Keratinocyte (primary cell): ENCODE results near the gene MNAT1. TPM values are rescaled to one million over a fixed set of nuclear protein-coding genes. Genes with fewer than 3 reads are reported as not detected.

ENCODE experiments used
- DNase-seq: peaks from one replicate; pipeline ENCODE4 v3.0.0-alpha.2; 2011; ENCODE audit warnings: low read depth, missing footprints, low spot score
- FAIRE-seq: peaks from 2 replicates; lab custom pipeline; 2011; peaks lifted over from hg19 to GRCh38; lab: Jason Lieb, UNC
- H2AFZ ChIP-seq: 2 replicates; pipeline ENCODE4 v1.6.0; 2012; ENCODE audit warnings: low read length, control low read depth, inconsistent platforms; ENCODE audit not compliant: control insufficient read depth
- H3K27ac ChIP-seq: 2 replicates; pipeline ENCODE4 v1.5.1; 2011; ENCODE audit warnings: low read length; ENCODE audit not compliant: control insufficient read depth, insufficient read depth
- H3K27me3 ChIP-seq: 3 replicates; pipeline ENCODE4 v1.6.0; 2011; ENCODE audit warnings: low read length; ENCODE audit not compliant: control insufficient read depth, insufficient read depth; ENCODE audit errors: extremely low read depth
- H3K36me3 ChIP-seq, 2 experiments: 2 replicates in 1 of 2; 3 replicates in 1 of 2; pipeline ENCODE4 v1.5.1; 2011; ENCODE audit warnings: low read length in 2 of 2, mild to moderate bottlenecking in 1 of 2; ENCODE audit not compliant: control insufficient read depth in 2 of 2, insufficient read depth in 2 of 2; ENCODE audit errors: extremely low read depth in 1 of 2
- H3K4me1 ChIP-seq: 3 replicates; pipeline ENCODE4 v1.5.1; 2011; ENCODE audit warnings: low read length; ENCODE audit not compliant: control insufficient read depth, insufficient read depth; ENCODE audit errors: extremely low read depth
- H3K4me2 ChIP-seq: 3 replicates; pipeline ENCODE4 v1.6.0; 2011; ENCODE audit warnings: low read depth, low read length; ENCODE audit not compliant: control insufficient read depth, insufficient read depth; ENCODE audit errors: extremely low read depth
- H3K4me3 ChIP-seq, 3 experiments: fragments of 200-600 bp in 1 of 3; sonication (generic) in 1 of 3; 2 replicates in 2 of 3; 3 replicates in 1 of 3; pipeline ENCODE4 v1.5.1; 2011 to 2016; ENCODE audit warnings: low read length in 3 of 3, mild to moderate bottlenecking in 3 of 3, control low read depth in 2 of 3, inconsistent platforms in 1 of 3, low read depth in 1 of 3, mixed read lengths in 1 of 3, mixed run types in 1 of 3, moderate library complexity in 1 of 3; ENCODE audit not compliant: control insufficient read depth in 2 of 3, insufficient read depth in 2 of 3; ENCODE audit errors: extremely low read depth in 1 of 3
- H3K79me2 ChIP-seq: 2 replicates; pipeline ENCODE4 v1.6.0; 2012; ENCODE audit warnings: low read length; ENCODE audit not compliant: control insufficient read depth, insufficient read depth
- H3K9ac ChIP-seq: 3 replicates; pipeline ENCODE4 v1.6.0; 2011; ENCODE audit warnings: low read length; ENCODE audit not compliant: control insufficient read depth, insufficient read depth; ENCODE audit errors: extremely low read depth
- H3K9me1 ChIP-seq: 3 replicates; pipeline ENCODE4 v1.6.0; 2011; ENCODE audit warnings: low read length; ENCODE audit not compliant: control insufficient read depth, insufficient read depth; ENCODE audit errors: extremely low read depth
- H3K9me3 ChIP-seq: 2 replicates; pipeline ENCODE4 v1.5.1; 2012; ENCODE audit warnings: low read depth, low read length; ENCODE audit not compliant: control insufficient read depth
- H4K20me1 ChIP-seq: 3 replicates; pipeline ENCODE4 v1.6.0; 2011; ENCODE audit warnings: low read length; ENCODE audit not compliant: control insufficient read depth, insufficient read depth; ENCODE audit errors: extremely low read depth
- EZH2 ChIP-seq: IDR thresholded peaks from one replicate; pipeline ENCODE4 v1.6.1; 2012; ENCODE audit warnings: inconsistent platforms, mild to moderate bottlenecking, low read length, moderate library complexity
- dilution Hi-C: fragments of 300-500 bp; cut with MboI; formaldehyde crosslinking; loops from one replicate; pipeline ENCODE4 v1.7.0; 2020; ENCODE audit warnings: low sequenced_read_pairs; ENCODE audit not compliant: extremely low pct_ligation_motif_present
- polyA plus RNA-seq, 5 experiments: library from polyadenylated mRNA; depleted of rRNA in 3 of 5; stranded (reverse) in 3 of 5; stranded (forward) in 1 of 5; unstranded in 1 of 5; fragments of >200 nt; gene quantifications; 1 replicate in 1 of 5; 2 replicates in 3 of 5; 3 replicates in 1 of 5; pipeline versions ENCODE4 v1.2.1 to v1.2.3, GENCODE V29; 2011 to 2012; ENCODE audit warnings: missing spikeins in 2 of 5, low read depth in 1 of 5, low replicate concordance in 1 of 5
- TF ChIP-seq, protein P1 (sequence below), 3 experiments: IDR thresholded peaks in 1 of 3; conservative IDR thresholded peaks in 1 of 3; optimal IDR thresholded peaks in 1 of 3; 2 replicates in 2 of 3; 3 replicates in 1 of 3; pipeline versions ENCODE3 to v1.5.1; 2011; ENCODE audit warnings: low read length in 3 of 3, mild to moderate bottlenecking in 3 of 3, moderate library complexity in 2 of 3, control low read depth in 1 of 3, inconsistent platforms in 1 of 3; ENCODE audit not compliant: insufficient read depth in 2 of 3; ENCODE audit errors: extremely low read depth in 1 of 3

The MNAT1 gene
- polyA plus RNA-seq, 1 donor (not counting 4 experiments of a cell fraction or from before 2014, with no cell fraction given), result 79.5 TPM

DNA sequence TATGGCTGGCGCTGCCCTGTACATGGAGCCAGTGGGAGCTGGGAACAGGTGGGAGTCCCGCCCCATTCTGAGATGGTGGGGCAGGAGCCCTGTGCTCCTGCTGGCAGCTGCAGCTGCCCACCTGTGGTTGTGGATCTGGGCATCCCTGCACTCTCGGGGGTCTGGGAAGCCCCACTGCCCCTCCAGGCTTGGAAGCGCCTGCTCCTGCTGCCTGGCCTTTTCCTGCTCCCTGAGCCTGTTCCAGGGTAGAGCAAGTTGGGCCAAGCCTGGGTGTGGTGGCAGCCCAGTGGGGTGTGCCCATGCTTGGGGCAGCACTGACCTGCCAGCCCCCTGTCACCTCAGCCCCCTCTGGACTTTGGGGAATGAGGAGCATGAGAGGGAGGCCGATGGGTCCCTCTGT is 104.0 kb downstream of the MNAT1 start:
- H4K20me1 ChIP-seq, result no peaks in the 10 kb centered on the region
- H3K27ac ChIP-seq, result no peak overlapping the region
- H2AFZ ChIP-seq, result no peak overlapping the region
- H3K4me2 ChIP-seq, result no peak overlapping the region
- peaks cover 0 to 9% of the 10 kb centered on the region in 2 experiments for H3K36me3 ChIP-seq
- no peaks in the 10 kb centered on the region for H3K9me3 ChIP-seq
- H3K4me1 ChIP-seq, result no peaks in the 10 kb centered on the region
- FAIRE-seq (no peak), DNase-seq (no peak)
- TF ChIP-seq, protein P1, sequence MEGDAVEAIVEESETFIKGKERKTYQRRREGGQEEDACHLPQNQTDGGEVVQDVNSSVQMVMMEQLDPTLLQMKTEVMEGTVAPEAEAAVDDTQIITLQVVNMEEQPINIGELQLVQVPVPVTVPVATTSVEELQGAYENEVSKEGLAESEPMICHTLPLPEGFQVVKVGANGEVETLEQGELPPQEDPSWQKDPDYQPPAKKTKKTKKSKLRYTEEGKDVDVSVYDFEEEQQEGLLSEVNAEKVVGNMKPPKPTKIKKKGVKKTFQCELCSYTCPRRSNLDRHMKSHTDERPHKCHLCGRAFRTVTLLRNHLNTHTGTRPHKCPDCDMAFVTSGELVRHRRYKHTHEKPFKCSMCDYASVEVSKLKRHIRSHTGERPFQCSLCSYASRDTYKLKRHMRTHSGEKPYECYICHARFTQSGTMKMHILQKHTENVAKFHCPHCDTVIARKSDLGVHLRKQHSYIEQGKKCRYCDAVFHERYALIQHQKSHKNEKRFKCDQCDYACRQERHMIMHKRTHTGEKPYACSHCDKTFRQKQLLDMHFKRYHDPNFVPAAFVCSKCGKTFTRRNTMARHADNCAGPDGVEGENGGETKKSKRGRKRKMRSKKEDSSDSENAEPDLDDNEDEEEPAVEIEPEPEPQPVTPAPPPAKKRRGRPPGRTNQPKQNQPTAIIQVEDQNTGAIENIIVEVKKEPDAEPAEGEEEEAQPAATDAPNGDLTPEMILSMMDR (optimal IDR thresholded peaks at IDR 0.05 in 1 of 3, IDR thresholded peaks at IDR 0.05 in 1 of 3, conservative IDR thresholded peaks at IDR 0.05 in 1 of 3; ENCODE audit: extremely low read depth in 1 of 3, insufficient read depth in 2 of 3, low read length in 3 of 3), result no peak
- TF ChIP-seq EZH2, result no peak
- dilution Hi-C loops, result no loop called here
- no peaks in the 10 kb centered on the region for H3K79me2 ChIP-seq
- H3K4me3 ChIP-seq, result no peak overlapping the region
- H3K9ac ChIP-seq, result no peak overlapping the region
- H3K9me1 ChIP-seq, result no peaks in the 10 kb centered on the region
- no peaks in the 10 kb centered on the region for H3K27me3 ChIP-seq

DNA sequence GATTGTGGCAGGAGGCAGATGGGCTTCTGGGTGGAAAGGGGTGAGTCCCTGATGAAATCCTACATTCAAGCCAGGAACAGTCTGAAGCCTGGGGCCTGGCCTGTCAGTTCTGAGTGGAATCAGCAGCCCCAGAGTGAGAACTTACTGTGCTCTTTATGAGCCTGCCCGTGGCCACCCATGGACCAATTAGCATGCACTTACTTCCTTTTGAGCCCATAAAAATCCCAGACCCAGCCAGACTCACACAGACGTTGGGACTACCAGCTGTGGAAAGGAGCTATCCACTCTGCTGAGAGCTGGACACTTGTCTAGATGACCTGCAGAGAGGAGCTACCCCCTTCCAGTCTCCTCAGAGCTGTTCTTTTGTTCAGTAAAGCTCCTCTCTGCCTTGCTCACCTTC is 104.5 kb downstream of the MNAT1 start:
- no peaks in the 10 kb centered on the region for H3K79me2 ChIP-seq
- no peaks in the 10 kb centered on the region for H3K4me1 ChIP-seq
- no peaks in the 10 kb centered on the region for H4K20me1 ChIP-seq
- no peak for FAIRE-seq
- H2AFZ ChIP-seq, result no peak overlapping the region
- no peak overlapping the region for H3K4me2 ChIP-seq
- DNase-seq, result no peak
- no peaks in the 10 kb centered on the region for H3K9me1 ChIP-seq
- H3K4me3 ChIP-seq, result no peak overlapping the region
- no peak for TF ChIP-seq EZH2
- TF ChIP-seq, protein P1 (optimal IDR thresholded peaks at IDR 0.05 in 1 of 3, IDR thresholded peaks at IDR 0.05 in 1 of 3, conservative IDR thresholded peaks at IDR 0.05 in 1 of 3; ENCODE audit: extremely low read depth in 1 of 3, insufficient read depth in 2 of 3, low read length in 3 of 3), result no peak
- no peak overlapping the region for H3K9ac ChIP-seq
- H3K9me3 ChIP-seq, result no peaks in the 10 kb centered on the region
- peaks cover 0 to 9% of the 10 kb centered on the region in 2 experiments for H3K36me3 ChIP-seq
- dilution Hi-C loops, result no loop called here
- H3K27ac ChIP-seq, result no peak overlapping the region
- no peaks in the 10 kb centered on the region for H3K27me3 ChIP-seq
